Heart left ventricle (tissue), 16 donors: ENCODE results near the gene TMEM214. TPM values are rescaled to one million over a fixed set of nuclear protein-coding genes. Genes with fewer than 3 reads are reported as not detected.

ENCODE experiments used
- ATAC-seq, 4 donors: fragments of 200-7000 bp; cut with Tn5 transposase; one replicate each; pipeline ENCODE4 v1.9.1; 2020 to 2022; ENCODE audit warnings: moderate library complexity in 4 of 4, mild to moderate bottlenecking in 3 of 4, moderate number of reproducible peaks in 1 of 4
- DNase-seq, 5 donors: peaks; one replicate each; pipeline ENCODE4 v3.0.0-alpha.2; 2020
- H3K27ac ChIP-seq, 12 donors: fragments of 200-600 bp; sonication (generic) in 4 of 12; one replicate each; pipeline versions ENCODE4 v1.5.0 to v1.8.0; 2016 to 2022; ENCODE audit warnings: mild to moderate bottlenecking in 2 of 12
- H3K27me3 ChIP-seq, 9 donors: fragments of 200-600 bp; sonication (generic) in 2 of 9; one replicate each; pipeline versions ENCODE4 v1.5.1 to v1.8.0; 2016 to 2022; ENCODE audit warnings: mild to moderate bottlenecking in 3 of 9
- H3K36me3 ChIP-seq, 9 donors: fragments of 200-600 bp; sonication (generic) in 2 of 9; one replicate each; pipeline versions ENCODE4 v1.5.0 to v1.8.0; 2018 to 2022; ENCODE audit warnings: mild to moderate bottlenecking in 2 of 9
- H3K4me1 ChIP-seq, 12 donors: fragments of 200-600 bp; sonication (generic) in 4 of 12; one replicate each; pipeline versions ENCODE4 v1.5.0 to v1.8.0; 2016 to 2022; ENCODE audit warnings: mild to moderate bottlenecking in 3 of 12
- H3K4me3 ChIP-seq, 12 donors: fragments of 200-600 bp; sonication (generic) in 4 of 12; one replicate each; pipeline versions ENCODE4 v1.5.0 to v1.8.0; 2017 to 2022; ENCODE audit warnings: mild to moderate bottlenecking in 9 of 12, moderate library complexity in 4 of 12
- H3K9me3 ChIP-seq, 12 donors: fragments of 200-600 bp; sonication (generic) in 4 of 12; one replicate each; pipeline versions ENCODE4 v1.5.0 to v1.8.0; 2016 to 2022; ENCODE audit warnings: mild to moderate bottlenecking in 1 of 12
- CTCF ChIP-seq, 12 donors: fragments of 200-600 bp; sonication (generic) in 4 of 12; IDR thresholded peaks; one replicate each; pipeline versions ENCODE4 v1.5.0 to v1.8.0; 2018 to 2022; ENCODE audit warnings: antibody characterized with exemption in 12 of 12, mild to moderate bottlenecking in 5 of 12
- POLR2A ChIP-seq, 2 donors: fragments of 450-650 bp; IDR thresholded peaks; one replicate each; pipeline ENCODE4 v1.6.1; 2017; ENCODE audit warnings: antibody characterized with exemption in 2 of 2, mild to moderate bottlenecking in 2 of 2, moderate library complexity in 2 of 2
- WGBS, 4 donors: extraction: QIAGEN DNeasy Blood & Tissue Kit in 2 of 4; methylation state at CpG; one replicate each; pipeline versions ENCODE4 v1.1.5 to v1.1.7; 2013 to 2018; 5-methylcytosine and 5-hydroxymethylcytosine counted together
- intact Hi-C, 10 donors: fragments of 100-400 bp; cut with DNase I; formaldehyde crosslinking; loops; one replicate each; pipeline versions ENCODE4 v1.11.1 to v1.14.2; 2022
- polyA plus RNA-seq, 2 donors: library from polyadenylated mRNA; stranded (reverse); fragments of 200-250 nt; gene quantifications; one replicate each; pipeline ENCODE4 v1.2.3, GENCODE V29; 2013
- total RNA-seq, 9 donors: library from RNA; depleted of rRNA in 2 of 9; stranded (reverse); fragments of >200 nt in 2 of 9; fragmentation: NEBNext Ultra II Directional in 3 of 9; extraction: Animal tissue kit (Norgen Biotek cat#: 25700) in 3 of 9; gene quantifications; one replicate each; pipeline versions ENCODE4 v1.1.0 to v1.2.4, GENCODE V29; 2016 to 2023
- donor health status: ischemic (EF 13 %, LVEDD 7.1; RV severe dilation, severe dysfunction).
- donor health status: healthy with polysubstance abuse.
- donor health status: DM: no; HTN: yes; CAD: no.
- donor health status: DM: no; HTN: no; CAD: no.
- donor health status: ischemic (EF 25% LVEDD 6.9; RV normal size, moderate dysfunction).
- donor health status: ischemic (EF 25% LVEDD 5.7; RV mildly dilated, moderate dysfunction).
- donor health status: healthy.
- donor health status: DM: yes; HTN: yes; CAD: no.
- donor health status: ischemic (EF 35%, LVEDD 5.7; RV mildly dilated, moderate dysfunction).
- donor health status: nonischemic (EF 11% LVEDD 7.7; RV severe dilation, severe dysfunction).
- donor health status: DM: yes; HTN: yes; CAD: no.
- donor health status: PGD.
- donor health status: ischemic (EF 29% LVEDD 5.4; RV normal size, mild dysfunction).
- donor health status: nonischemic (EF 23%, LVEDD 6.1; RV moderate dilation, normal function).

TMEM214 gene
- total and polyA plus RNA-seq, 11 donors = 18.3 to 58.0 (median 31.6) TPM

GRCh38 chr2:27000228-27000627 lies 32.5 kb upstream of the TMEM214 start:
- Histone ChIP-seq H3K4me1 (peaks cover 0 to 10% (median 0%) of the 10 kb centered on the region in 12 donors), H3K36me3 (peaks cover 0 to under 1% (median 0%) of the 10 kb centered on the region in 9 donors), H3K4me3 (no peak overlapping the region), H3K27ac (no peak overlapping the region), H3K9me3 (no peaks in the 10 kb centered on the region), H3K27me3 (no peaks in the 10 kb centered on the region)
- no peak for ATAC-seq
- TF ChIP-seq POLR2A (IDR thresholded peaks at IDR 0.05) (no peak), CTCF (IDR thresholded peaks at IDR 0.05) (no peak)
- DNase-seq = no peak
- whole genome bisulfite sequencing, 4 donors = 67 to 78% (median 71%) methylated on average over 4 of the region's 4 CpGs
- intact Hi-C loops = no loop called here

GRCh38 chr2:27000995-27001394 lies 31.8 kb upstream of the TMEM214 start:
- H3K9me3 ChIP-seq = no peaks in the 10 kb centered on the region
- H3K27me3 ChIP-seq = no peaks in the 10 kb centered on the region
- no peaks in the 10 kb centered on the region for H3K36me3 ChIP-seq
- H3K4me1 ChIP-seq = peaks cover 0 to 10% (median 0%) of the 10 kb centered on the region in 12 donors
- intact Hi-C loops = no loop called here
- DNase-seq (no peak), ATAC-seq (no peak)
- no peak overlapping the region for H3K27ac ChIP-seq
- 94 to 97% (median 97%) methylated on average over 2 of the region's 2 CpGs for WGBS, 4 donors
- H3K4me3 ChIP-seq = no peak overlapping the region
- TF ChIP-seq CTCF (IDR thresholded peaks at IDR 0.05) = no peak
- TF ChIP-seq POLR2A (IDR thresholded peaks at IDR 0.05) = no peak

- Histone ChIP-seq H3K4me1 (peaks cover 0 to 12% (median 2%) of the 10 kb centered on the region in 12 donors), H3K27ac (no peak overlapping the region), H3K36me3 (no peaks in the 10 kb centered on the region), H3K4me3 (no peak overlapping the region), H3K9me3 (no peaks in the 10 kb centered on the region), H3K27me3 (no peaks in the 10 kb centered on the region)
- TF ChIP-seq POLR2A (IDR thresholded peaks at IDR 0.05) (no peak), CTCF (IDR thresholded peaks at IDR 0.05) (no peak)
- ATAC-seq = no peak
- DNase-seq = no peak
- intact Hi-C loops = no loop called here
- WGBS, 4 donors = 65 to 70% (median 69%) methylated on average over 5 of the region's 5 CpGs
Measured at GRCh38 chr2:27001950-27002349, 30.8 kb upstream of the TMEM214 start.

GRCh38 chr2:27003007-27003406 lies 29.8 kb upstream of the TMEM214 start:
- ATAC-seq (no peak), DNase-seq (no peak)
- intact Hi-C loops = no loop called here
- Histone ChIP-seq H3K4me1 (peaks cover 0 to 15% (median 9%) of the 10 kb centered on the region in 12 donors), H3K4me3 (no peak overlapping the region), H3K36me3 (no peaks in the 10 kb centered on the region), H3K27me3 (no peaks in the 10 kb centered on the region), H3K27ac (no peak overlapping the region), H3K9me3 (no peaks in the 10 kb centered on the region)
- TF ChIP-seq POLR2A (IDR thresholded peaks at IDR 0.05) = no peak
- no peak for TF ChIP-seq CTCF (IDR thresholded peaks at IDR 0.05)
- WGBS, 4 donors = 88 to 98% (median 93%) methylated on average over 2 to 4 of the region's 4 CpGs
